Hematopoietic multipotent progenitor cell treated with erythropoietin and hydrocortisone succinate and interleukin-3 and kit ligand, for 17 days (in vitro differentiated cells): Measurements from ENCODE around the gene RIT1.

ENCODE experiments used
- DNase-seq: peaks from one replicate; pipeline ENCODE4 v3.0.0-alpha.2; 2015; ENCODE audit warnings: low spot score

RIT1 gene

DNA sequence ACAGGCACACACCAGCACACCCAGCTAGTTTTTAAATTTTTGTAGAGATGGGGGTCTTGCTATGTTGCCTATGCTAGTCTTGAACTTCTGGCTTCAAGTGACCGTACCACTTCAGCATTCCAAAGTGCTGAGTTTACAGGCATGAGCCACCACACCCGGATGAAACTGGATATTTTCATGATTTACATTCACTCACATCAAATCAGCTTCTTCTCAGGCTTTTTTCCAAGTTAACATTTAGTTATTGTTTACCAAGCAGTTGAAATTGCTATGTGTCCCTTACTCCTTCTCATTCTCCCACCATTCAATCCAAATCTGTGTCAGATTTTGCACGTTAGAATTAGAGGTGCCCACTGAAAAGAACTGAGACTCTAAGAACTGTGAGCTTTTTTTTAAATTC is 18.4 kb downstream of the RIT1 start:
- no peak for DNase-seq

DNA sequence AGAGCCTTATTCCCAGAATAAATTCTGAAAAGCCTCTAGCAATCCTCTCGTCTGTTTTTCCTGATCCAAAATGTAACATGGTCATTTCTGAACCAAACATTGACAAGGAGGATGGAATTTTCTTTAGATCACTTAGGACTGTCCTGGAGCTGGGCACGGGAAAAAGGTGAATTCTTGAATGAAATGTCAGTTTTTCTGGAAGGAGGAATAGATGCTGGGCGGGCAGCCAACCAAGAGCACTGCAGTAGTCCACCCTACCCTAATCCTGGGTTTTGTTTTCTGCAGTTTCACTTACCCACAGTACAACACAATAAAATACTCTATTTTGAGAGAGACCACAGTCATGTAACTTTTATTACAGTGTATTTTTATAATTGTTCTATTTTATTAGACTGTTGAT is 20.9 kb downstream of the RIT1 start:
- no peak for DNase-seq

DNA sequence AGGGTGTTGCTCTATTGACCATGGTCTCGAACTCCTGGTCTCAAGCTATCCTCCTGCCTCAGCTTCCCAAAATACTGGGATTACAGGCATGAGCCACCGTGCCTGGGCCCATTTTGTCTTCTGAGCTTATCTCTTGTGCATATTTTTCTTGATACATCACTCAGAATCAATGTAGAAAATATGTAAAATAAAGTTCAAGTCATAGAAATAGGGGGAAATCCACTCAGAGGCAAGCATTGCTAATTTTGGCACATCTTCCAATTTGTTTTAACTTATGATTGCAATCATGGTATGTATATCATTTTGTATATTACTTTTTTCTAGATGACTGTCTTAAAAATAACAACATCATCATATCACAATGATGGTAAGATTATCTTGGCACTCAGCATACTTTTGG is 21.6 kb downstream of the RIT1 start:
- DNase-seq: no peak

DNA sequence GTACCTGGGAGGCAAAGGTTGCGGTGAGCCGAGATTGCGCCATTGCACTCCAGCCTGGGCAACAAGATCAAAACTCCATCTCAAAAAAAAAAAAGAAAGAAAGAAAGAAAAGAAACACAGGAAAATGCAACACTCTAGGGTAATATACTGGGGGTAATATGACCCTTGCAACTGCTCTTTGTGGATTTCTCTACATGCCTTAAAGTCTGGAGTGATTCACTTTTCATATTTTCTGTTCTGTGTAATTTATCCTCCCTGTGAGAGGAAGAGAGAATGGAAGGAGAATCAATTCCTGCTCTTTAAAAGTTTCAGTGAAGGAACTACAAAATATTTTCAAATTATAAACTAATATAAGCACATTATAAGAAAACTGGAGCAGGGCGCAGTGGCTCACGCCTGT is 22.7 kb downstream of the RIT1 start:
- no peak for DNase-seq

DNA sequence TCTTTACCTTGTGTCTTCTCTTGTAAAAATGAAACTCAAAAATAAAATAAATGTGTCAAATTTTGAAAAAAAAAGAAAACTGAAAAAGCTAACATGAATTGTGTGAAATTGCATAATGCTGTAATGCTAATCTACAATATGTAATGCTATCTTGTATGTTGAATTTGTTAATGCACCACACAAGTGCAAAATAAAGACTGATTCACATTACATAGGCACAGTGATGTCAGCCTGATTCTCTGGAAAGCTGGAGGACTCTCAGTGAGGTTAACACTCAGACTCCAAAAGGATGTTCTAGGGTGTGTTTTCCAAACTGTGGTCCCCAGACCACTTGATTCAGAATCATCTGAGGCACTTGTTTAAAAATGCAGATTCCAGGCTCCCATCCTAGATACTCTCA is 26.2 kb downstream of the RIT1 start:
- no peak for DNase-seq

DNA sequence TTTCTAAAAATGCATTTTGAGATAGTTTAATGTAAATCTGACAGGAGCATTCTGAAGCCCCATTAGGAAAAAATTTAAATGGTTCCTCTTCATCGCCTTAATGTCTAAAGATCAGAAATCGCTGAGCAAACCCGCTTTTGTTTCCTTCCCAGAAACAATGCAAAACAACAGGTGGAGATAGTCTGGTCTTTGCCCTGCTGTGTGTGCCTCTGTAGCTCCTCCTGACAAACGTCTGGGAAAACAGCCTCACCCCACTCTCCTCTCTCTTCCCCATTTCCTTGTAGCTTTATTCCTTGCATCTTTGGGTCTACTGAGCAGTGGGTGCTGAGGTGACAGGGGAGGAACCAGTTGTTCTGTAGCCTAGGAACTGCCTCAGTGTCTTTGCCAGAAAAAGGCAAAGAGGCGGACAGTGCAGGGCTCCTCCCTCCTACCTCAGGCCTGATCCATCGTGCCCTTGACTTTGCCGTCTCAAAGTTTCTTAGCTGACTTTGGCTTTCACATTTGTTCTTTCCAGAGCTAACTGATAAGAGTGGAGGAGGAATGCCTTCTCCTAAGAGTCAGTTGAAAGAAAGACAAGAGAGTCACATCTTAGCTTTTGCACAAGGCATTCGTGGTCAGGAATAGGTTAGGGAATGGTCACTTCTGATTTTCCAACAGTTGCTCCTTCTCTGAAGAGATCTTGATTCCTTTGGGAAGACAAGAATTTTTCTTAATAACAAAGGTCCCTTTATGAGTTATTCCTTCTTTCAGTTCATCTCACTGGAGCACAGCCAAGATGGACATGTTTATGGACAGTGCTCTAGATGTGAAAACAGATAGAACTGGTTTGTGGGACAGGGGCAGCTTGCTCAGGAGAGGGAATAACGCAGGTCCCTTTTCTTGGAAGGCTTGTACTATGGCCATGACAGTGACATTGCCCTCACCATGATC is 26.9 kb downstream of the RIT1 start:
- no peak for DNase-seq

DNA sequence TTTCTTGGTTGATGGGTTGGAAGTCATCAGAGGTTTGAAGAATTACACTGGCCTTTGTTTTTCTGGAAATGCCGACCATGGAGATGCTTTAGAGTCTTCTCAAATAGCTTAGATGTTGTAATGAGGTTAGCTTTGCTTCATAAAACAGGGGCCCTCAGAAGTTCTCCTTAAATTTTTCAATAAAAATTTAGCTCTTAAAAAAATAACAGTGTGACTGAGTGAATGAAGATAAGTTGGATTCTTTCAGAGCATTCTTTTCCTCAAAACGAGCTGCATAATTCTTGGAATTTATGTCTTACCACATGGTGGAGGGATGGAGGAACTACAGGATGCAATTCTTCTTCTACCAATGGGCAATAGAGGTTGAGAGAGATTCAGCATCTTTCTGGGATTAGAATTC is 28.4 kb downstream of the RIT1 start:
- DNase-seq: no peak

DNA sequence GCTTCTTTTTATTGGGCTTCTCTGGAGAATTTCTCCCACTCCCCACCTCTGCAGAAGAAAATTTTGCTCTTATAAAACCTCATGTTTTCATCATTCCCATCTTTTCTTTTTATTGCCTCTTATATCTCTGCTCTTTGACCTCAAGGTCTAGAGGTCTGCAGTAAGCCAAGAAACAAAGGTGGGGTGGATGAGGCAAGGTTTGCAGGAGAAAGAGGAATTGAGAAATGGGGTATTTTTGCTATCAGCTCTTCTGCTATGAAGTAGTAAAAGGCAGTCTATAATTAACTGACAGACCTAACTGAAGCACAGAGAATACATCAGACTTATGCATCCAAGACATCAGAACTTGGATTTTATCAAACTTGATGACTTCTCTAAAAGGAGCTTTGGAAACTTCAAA is 28.9 kb downstream of the RIT1 start:
- no peak for DNase-seq

DNA sequence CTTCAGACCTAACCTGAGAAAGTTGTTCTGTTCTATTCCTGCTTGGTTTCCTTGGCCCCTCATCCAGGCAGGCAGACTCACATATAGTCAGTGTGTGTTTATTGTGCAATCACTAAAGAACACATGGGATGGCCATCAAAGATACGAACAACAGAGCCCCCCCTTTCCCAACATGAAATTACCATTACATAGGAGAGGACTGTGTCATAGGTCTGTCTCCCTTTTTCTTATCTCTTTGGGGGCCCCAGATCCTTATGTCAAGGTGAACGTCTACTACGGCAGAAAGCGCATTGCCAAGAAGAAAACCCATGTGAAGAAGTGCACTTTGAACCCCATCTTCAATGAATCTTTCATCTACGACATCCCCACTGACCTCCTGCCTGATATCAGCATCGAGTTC is 30.2 kb downstream of the RIT1 start:
- no peak for DNase-seq

DNA sequence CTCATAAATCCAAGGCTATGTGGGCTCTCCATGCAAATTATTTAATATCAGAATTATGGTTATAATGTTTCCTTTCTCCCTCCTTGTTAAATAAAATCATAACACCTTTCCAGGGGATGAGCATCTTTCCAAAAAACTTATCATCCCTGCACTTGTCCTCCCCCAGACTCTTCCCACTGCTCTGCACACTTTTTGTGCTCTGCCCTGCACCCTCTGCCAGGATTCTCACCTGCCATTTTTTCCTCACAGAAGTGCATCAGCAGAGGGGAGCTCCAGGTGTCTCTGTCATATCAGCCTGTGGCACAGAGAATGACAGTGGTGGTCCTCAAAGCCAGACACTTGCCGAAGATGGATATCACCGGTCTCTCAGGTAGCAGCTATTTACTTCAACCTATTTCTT is 30.9 kb downstream of the RIT1 start:
- DNase-seq: no peak

DNA sequence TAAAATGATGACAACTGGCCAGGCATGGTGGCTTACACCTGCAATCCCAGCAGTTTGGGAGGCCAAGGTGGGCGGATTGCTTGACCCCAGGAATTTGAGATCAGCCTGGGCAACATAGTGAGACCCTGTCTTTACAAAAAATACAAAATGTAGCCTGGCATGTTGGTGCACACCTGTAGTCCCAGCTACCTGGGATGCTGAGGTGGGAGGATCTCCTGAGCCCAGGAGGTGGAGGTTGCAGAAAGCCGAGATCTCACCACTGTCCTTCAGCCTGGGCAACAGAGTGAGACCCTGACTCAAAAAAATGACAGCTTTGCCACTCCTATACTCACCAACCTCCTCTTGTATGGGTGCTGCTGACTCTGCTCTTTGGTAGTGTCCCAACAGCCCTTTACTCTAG is 33.2 kb downstream of the RIT1 start:
- DNase-seq: no peak

DNA sequence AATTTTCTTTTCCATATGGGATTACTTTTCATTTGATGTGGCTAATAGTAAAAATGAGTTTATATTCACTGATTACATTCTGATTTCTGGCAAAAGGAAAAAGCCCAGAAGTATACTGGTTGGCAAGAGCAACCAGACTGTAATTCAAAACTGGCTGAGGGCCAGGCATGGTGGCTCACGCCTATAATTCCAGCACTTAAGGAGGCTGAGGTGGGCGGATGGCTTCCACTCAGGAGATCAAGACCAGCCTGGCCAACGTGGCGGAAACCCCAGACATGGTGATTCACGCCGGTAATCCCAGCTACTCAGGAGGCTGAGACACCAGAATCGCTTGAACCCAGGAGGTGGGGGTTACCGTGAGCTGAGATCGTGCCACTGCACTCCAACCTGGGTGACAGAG is 37.3 kb downstream of the RIT1 start:
- no peak for DNase-seq

DNA sequence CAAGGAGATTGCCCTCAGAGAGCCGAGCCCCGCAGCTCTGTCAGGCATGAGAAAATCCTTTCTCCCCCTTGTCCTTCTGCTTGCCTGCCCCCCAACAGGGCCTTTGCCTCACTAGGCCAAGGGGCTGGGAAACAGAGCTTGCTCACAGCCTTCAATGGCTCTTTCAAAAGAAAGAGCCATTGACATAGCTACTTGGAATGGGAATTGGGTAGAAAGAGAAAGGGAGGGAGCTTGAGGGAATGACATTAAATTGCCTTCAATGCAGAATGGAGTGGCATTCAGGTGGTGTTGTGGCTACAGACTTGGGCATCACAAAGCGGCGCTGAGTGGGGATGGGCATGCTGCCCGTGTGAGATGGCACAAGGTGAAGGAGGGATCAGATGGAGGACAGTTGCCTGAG is 38.6 kb downstream of the RIT1 start:
- no peak for DNase-seq

DNA sequence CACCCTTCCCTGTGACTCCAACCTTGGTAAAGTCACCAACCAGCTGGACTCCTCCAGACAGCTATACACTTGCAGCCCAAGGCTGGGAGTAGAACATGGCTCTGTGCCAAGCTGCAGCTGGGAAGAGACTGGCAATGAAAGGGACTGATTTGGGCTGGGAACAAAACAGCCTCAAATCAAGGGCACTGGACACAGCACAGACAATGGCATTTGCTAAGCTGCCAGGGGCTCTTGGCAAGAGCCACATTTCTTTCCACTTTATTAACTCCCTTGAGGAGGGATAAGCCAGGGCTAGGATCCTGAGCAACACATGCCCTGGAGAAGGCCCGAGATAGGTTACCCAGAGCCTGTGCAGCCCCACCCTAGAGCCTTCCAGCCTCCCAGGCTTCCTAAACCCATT is 39.8 kb downstream of the RIT1 start:
- no peak for DNase-seq

DNA sequence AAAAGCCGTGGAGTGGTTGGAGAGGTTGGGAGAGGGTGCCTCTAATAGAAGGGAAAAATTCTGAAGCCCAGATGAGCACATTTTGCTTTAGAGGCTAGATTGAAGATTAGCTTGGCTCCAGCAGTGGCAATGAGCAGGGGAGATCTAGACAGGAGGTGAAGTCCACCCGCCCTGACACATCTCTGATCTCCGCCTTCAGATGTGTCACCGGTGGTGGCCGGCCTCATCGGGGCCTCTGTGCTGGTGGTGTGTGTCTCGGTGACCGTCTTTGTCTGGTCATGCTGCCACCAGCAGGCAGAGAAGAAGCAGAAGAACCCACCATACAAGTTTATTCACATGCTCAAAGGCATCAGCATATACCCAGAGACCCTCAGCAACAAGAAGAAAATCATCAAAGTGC is 43.4 kb downstream of the RIT1 start:
- no peak for DNase-seq

DNA sequence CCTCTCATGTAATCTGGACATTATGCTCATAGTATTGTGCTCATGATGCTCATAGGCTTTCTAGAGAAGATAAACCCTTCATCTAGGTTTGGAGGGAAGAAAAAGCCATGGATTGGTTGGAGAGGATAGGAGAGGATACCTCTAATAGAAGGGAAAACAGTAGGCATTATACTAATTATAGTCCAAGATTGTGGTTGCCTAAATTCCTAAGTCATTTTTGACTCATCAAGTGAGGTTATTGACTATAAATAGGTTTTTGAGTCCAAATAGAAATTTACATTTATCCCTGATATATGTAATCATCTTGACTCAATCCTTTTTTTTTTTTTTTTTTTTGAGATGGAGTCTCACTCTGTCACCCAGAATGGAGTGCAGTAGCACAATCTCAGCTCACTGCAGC is 46.8 kb downstream of the RIT1 start:
- DNase-seq: no peak

DNA sequence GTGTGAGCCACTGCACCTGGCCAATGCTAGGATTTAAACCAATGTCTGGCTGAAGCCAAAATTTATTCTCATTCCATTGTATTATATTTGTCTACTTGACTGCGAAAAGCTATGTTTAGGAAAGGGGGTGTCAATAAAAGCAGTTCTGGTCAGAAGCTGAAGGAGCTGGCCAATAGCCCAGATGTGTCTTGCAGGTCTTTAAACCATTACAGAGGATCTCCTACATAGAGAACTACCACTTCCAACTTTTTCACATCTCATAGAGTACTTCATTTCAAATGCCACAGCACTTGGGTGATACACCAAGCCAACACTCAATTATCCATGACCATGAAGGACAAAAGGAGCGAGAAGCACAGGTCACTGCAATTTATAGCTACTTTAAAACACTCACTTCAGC is 49.3 kb downstream of the RIT1 start:
- no peak for DNase-seq

DNA sequence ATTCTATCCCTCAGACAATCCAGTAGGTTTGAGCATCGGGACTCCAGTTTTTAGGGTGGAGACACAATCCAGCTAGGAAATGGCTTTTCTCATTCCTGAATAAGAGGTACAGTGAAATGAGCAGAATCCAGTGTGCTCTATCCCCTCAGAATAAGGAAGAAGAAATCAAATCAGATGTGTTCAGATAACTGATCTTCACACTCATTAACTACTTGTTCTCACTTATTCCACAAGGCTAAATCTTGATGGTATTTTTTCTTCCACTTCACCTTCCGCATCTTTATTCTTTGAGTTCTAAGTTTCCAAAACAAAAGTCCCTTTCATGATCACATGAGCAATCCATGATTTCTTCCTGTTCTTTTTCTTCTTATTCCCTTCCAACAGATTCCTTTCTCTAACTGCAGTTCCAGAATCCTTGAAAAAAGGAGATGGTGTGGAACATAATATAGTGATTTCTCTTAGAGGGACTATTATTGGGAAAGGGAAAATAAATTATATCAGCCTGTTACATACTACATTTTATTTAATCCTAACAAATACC is 50.1 kb downstream of the RIT1 start:
- DNase-seq: no peak

DNA sequence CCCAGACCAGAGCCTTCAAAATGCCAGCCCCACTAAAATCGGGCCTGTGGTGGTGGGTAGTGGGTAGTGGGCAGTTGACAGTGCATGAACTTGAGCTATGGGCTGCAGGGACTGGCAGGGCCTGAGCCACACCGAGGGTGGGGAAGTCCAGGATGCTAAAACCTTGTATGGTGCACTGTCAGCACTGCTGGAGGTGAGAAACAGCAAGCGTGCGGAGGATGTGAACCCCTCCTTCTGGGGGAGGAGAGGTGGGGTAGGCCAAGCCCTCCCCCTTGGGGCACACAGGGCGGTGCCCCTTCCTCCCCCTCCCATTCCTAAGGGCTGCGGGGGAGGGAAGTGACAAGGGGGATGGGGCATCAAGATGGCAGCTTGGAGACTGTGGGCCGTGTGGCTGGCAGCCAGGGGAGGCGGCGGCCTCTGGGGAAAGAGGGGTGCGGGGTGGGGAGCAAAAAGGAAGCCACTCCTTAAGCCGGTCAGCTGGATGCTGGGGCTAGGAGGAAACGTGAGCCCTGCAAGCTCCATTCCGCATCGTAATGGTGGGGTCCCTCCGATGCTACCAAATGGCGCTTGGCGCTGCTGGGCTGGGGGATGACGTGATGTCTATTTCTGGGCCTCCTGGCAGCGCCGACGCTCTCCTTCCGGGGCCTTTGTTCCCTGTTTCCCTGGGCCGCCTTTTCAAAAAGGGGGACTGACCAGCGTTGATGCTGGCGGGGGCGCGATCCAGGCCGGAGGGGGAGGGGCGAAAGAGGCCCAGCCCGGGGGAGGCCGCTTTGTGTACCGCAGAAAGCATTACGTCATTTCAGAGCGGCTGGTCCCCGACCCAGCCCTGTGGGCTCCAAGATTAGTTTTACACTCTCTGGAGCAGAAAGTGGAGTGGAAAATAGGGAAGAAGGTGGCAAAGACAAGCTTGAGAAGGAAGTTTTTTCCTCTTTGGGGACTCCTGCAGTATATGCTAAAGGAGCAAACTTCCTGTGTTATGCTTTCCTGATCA is 51.0 kb downstream of the RIT1 start:
- no peak for DNase-seq

DNA sequence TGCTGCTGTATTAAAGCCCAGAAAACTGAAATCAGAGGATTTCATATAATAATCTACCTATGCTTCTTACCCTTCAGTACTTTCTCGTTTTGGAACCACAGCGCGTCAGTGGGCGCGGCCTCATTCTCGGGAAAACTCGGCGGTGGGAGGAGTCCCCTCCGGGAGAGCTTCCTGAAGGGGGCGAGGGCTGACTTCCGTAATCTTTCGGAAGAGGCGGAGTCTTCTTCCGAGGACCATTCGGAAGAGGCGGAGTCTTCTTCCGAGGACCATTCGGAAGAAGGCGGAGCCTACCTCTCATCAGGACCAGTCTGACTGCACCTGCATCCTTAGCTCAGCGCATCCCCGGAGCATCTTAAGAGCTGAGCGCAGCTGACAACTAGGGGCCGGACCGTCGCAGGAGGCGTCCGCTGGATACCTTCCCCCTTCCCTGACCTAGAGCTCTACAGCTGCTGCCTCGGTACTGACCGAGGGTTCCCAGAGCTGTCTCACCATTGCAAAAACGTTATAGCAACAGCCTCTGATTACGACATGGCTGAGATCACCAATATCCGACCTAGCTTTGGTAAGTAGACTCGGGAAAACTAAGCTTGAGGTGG is 51.8 kb downstream of the RIT1 start, which contains the start of gene SYT11:
TSS of gene SYT11 (plus strand) at position 334 of the 596 bp plus-strand sequence. CDS start at position 529, 195 bp downstream.
- DNase-seq: peak; percentile 99

DNA sequence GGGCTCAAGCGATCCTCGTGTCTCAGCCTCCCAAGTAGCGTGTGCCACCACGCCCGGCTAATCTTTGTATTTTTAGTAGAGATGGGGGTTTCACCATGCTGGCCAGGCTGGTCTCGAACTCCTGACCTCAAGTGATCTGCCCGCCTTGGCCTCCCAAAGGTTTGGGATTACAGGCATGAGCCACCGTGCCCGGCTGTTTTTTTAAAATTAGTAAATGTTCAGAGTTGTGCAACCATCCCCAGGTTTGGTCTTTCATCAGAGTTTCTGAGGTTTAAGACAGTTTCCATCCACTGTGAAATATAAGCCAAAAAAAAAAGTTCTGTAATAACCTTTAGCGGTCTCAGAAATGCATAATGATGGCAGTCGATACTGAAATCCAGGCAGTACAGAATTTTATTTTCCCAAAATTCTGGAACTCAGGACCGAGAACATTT is 52.3 kb downstream of the RIT1 start:
- no peak for DNase-seq
